K562 (cell line): ENCODE data around the gene HMOX1. TPM values are rescaled to one million over a fixed set of nuclear protein-coding genes. Genes with fewer than 3 reads are reported as not detected.

Experiments used
- ATAC-seq: fragments of 200-7000 bp; cut with Tn5 transposase; 3 replicates; pipeline ENCODE4 v1.9.1; 2020; ENCODE audit warnings: moderate library complexity
- BruUV-seq: library from RNA; stranded (reverse); fragments of 400-500 nt; replicated peaks from 2 replicates; lab custom pipeline; 2021; lab: Mats Ljungman, UMichigan
- CTCF ChIA-PET: fragments of 300-600 bp; formaldehyde crosslinking; extraction: SDS; loops from one replicate; lab custom pipeline; 2021; ENCODE audit warnings: low intra/inter-chr PET ratio; lab: Yijun Ruan, JAX
- POLR2A ChIA-PET: fragments of 300-600, 350-650 bp; sonication (Branson Sonifier 250); formaldehyde crosslinking; extraction: SDS; loops from one replicate; lab custom pipeline; 2021; ENCODE audit warnings: antibody characterized with exemption, inconsistent platforms; lab: Yijun Ruan, JAX
- DNase-seq, 4 experiments: peaks; one replicate each; pipeline versions ENCODE4 v3.0.0 to v3.0.0-alpha.2; 2011 to 2018; ENCODE audit warnings: low spot score in 3 of 4, mixed read lengths in 3 of 4; ENCODE audit errors: extremely low read depth in 1 of 4
- FAIRE-seq: peaks from 2 replicates; lab custom pipeline; 2011; peaks lifted over from hg19 to GRCh38; lab: Jason Lieb, UNC
- H2AFZ ChIP-seq: 2 replicates; pipeline ENCODE4 v1.6.0; 2011; ENCODE audit warnings: low read depth, low read length, control low read depth, inconsistent platforms
- H3K27ac ChIP-seq: fragments of 200-600 bp; 3 replicates; pipeline ENCODE4 v1.8.0; 2011; ENCODE audit warnings: low read depth, mild to moderate bottlenecking, control low read depth, inconsistent platforms, low read length, moderate library complexity, mixed read lengths; ENCODE audit errors: extremely low read depth
- H3K27me3 ChIP-seq, 2 experiments: fragments of 300-600 bp in 1 of 2; 2 replicates in 1 of 2; 3 replicates in 1 of 2; pipeline versions ENCODE4 v1.6.0 to v1.8.0; 2011; ENCODE audit warnings: inconsistent platforms in 2 of 2, low read length in 2 of 2, mild to moderate bottlenecking in 1 of 2, mixed read lengths in 1 of 2, moderate library complexity in 1 of 2; ENCODE audit not compliant: control insufficient read depth in 2 of 2, insufficient read depth in 2 of 2
- H3K36me3 ChIP-seq: fragments of 300-600 bp; 3 replicates; pipeline ENCODE4 v1.8.0; 2011; ENCODE audit warnings: mild to moderate bottlenecking, low read length, inconsistent platforms; ENCODE audit not compliant: control insufficient read depth, insufficient read depth
- H3K4me1 ChIP-seq, 2 experiments: fragments of 200-600 bp in 1 of 2; replicated peaks in 1 of 2; 2 replicates in 1 of 2; 3 replicates in 1 of 2; pipeline versions ENCODE4 v1.5.1 to v1.8.0; 2011; ENCODE audit warnings: inconsistent platforms in 2 of 2, low read length in 2 of 2, mild to moderate bottlenecking in 1 of 2, mixed read lengths in 1 of 2, moderate library complexity in 1 of 2; ENCODE audit not compliant: control insufficient read depth in 2 of 2, insufficient read depth in 2 of 2
- H3K4me2 ChIP-seq: 2 replicates; pipeline ENCODE4 v1.6.1; 2011; ENCODE audit warnings: low read length, control low read depth, inconsistent platforms, mixed read lengths; ENCODE audit not compliant: insufficient read depth
- H3K4me3 ChIP-seq: fragments of 200-600 bp; sonication (generic), shearing (Covaris generic); 2 replicates; pipeline ENCODE4 v1.5.1; 2016; ENCODE audit warnings: control low read depth, inconsistent platforms
- H3K79me2 ChIP-seq: fragments of 200-600 bp; 3 replicates; pipeline ENCODE4 v1.8.0; 2011; ENCODE audit warnings: low read length, inconsistent platforms; ENCODE audit not compliant: control insufficient read depth, insufficient read depth
- H3K9ac ChIP-seq, 2 experiments: 2 replicates each; pipeline versions ENCODE4 v1.6.0 to v1.6.1; 2011; ENCODE audit warnings: low read depth in 2 of 2, low read length in 2 of 2, control low read depth in 1 of 2, inconsistent platforms in 1 of 2, mild to moderate bottlenecking in 1 of 2, mixed read lengths in 1 of 2; ENCODE audit not compliant: insufficient read depth in 1 of 2
- H3K9me1 ChIP-seq: one replicate; pipeline ENCODE4 v1.6.0; 2011; ENCODE audit warnings: inconsistent platforms, mild to moderate bottlenecking, low read length, moderate library complexity; ENCODE audit not compliant: control insufficient read depth, insufficient read depth
- H3K9me3 ChIP-seq: replicated peaks from 2 replicates; pipeline ENCODE4 v1.5.1; 2011; ENCODE audit warnings: low read depth, low read length, inconsistent platforms; ENCODE audit not compliant: control insufficient read depth, insufficient read depth
- H4K20me1 ChIP-seq: replicated peaks from 2 replicates; pipeline ENCODE4 v1.6.1; 2011; ENCODE audit warnings: low read length, inconsistent platforms, mixed read lengths; ENCODE audit not compliant: control insufficient read depth, insufficient read depth
- ATF7 ChIP-seq: fragments of 450-650 bp; IDR thresholded peaks from 2 replicates; pipeline ENCODE4 v1.7.1; 2014; ENCODE audit warnings: mild to moderate bottlenecking, moderate library complexity
- ZBTB17 ChIP-seq: fragments of 450-650 bp; formaldehyde crosslinking; IDR thresholded peaks from 2 replicates; pipeline ENCODE4 v1.4.0; 2020; ENCODE audit warnings: mild to moderate bottlenecking
- WGBS: fragments of 100-300 bp; shearing (Covaris generic); methylation state at CpG from one replicate; pipeline ENCODE4 v1.1.6; 2016; ENCODE audit warnings: low coverage, mixed read lengths; ENCODE audit not compliant: insufficient coverage; ENCODE audit errors: missing lambda C conversion rate; 5-methylcytosine and 5-hydroxymethylcytosine counted together
- in situ Hi-C: fragments of 300-500 bp; cut with MboI; formaldehyde crosslinking; loops from 4 replicates; pipeline ENCODE4 v1.15.0; 2018; ENCODE audit warnings: inconsistent platforms, mixed read lengths
- intact Hi-C: fragments of 100-400 bp; cut with micrococcal nuclease; formaldehyde crosslinking; loops from 2 replicates; pipeline ENCODE4 v1.14.2; 2022
- polyA plus RNA-seq, 8 experiments: library from polyadenylated mRNA; depleted of rRNA in 4 of 8; stranded (reverse) in 5 of 8; unstranded in 3 of 8; fragments of >200 nt; fragmentation: Nextera tagmentation in 2 of 8; fragmentation: Illumina TruSeq in 1 of 8; extraction: Ambion mirVana in 2 of 8; extraction: Trizol in 1 of 8; gene quantifications; 2 replicates each; pipeline versions ENCODE4 v1.2.1 to v1.2.3, GENCODE V29; 2011 to 2014; ENCODE audit warnings: inconsistent platforms in 1 of 8, missing spikeins in 1 of 8
- total RNA-seq, 7 experiments: library from RNA; depleted of rRNA in 6 of 7; stranded (reverse); fragments of >200 nt in 6 of 7; fragmentation: Illumina TruSeq in 2 of 7; extraction: Trizol in 2 of 7; gene quantifications; 2 replicates each; pipeline versions ENCODE4 v1.2.1 to v1.2.3, GENCODE V29; 2011 to 2021; ENCODE audit warnings: low replicate concordance in 1 of 7
- TF ChIP-seq, protein P1 (sequence below): sonication (generic); formaldehyde crosslinking; IDR thresholded peaks from 2 replicates; pipeline ENCODE4 v1.8.0; 2022; ENCODE audit warnings: missing genetic modification reagents, mild to moderate bottlenecking, moderate library complexity, borderline replicate concordance
- TF ChIP-seq, protein P2 (sequence below), 3 experiments: IDR thresholded peaks in 2 of 3; conservative IDR thresholded peaks in 1 of 3; 2 replicates each; pipeline ENCODE4 v1.5.1; 2011 to 2012; ENCODE audit warnings: low read length in 3 of 3, mild to moderate bottlenecking in 3 of 3, control low read depth in 2 of 3, improper control_type of control experiment in 1 of 3, inconsistent platforms in 1 of 3, low read depth in 1 of 3, mixed read lengths in 1 of 3, moderate library complexity in 1 of 3; ENCODE audit not compliant: insufficient read depth in 2 of 3

The HMOX1 gene
- total and polyA plus RNA-seq, 9 of the 15 experiments (the other 6 are each of a cell fraction or from before 2014, with no cell fraction given), result not detected

DNA sequence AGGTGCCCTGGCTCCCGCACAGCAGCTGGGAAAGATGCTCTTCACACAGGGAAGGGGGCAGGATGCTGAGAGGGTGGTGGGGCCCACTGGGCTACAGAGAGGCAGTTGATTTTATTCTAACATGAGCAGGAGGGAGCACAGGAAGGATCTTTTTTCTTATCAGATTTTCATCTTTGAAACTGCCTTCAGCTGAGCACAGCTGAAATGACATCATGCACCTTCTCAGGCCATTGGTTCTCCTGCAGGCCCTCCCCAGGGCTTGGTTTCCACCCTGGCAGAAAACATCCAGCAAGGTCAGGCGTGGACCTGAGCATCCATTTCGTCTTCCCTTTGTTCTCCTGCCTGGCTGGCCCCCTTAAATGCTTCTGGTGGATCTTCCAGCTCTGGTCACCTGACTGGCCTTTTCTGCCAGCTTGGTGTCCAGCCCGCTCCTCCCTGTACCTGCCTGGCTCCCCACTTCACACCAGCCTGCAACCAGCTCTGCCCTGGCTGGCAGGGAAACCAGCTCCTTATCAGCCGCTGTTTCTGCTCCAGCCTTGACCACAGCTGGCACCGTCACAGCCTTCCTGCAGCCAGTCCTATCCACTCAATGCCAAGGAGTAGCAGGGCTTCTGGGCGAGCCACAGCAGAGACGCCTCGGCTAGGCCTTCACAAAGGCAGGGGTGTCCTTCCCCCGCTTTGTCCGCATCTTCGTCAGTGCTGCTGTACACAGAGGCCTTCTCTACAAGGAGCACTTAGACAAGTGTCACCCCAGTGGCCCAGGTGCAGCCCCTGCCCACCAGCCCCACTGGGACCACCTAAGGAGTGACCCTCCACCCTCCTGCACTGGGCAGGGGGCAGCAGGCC is 44.7 kb upstream of the HMOX1 start (continued):
- TF ChIP-seq ATF7, result peak; percentile 84
- TF ChIP-seq, protein P1, sequence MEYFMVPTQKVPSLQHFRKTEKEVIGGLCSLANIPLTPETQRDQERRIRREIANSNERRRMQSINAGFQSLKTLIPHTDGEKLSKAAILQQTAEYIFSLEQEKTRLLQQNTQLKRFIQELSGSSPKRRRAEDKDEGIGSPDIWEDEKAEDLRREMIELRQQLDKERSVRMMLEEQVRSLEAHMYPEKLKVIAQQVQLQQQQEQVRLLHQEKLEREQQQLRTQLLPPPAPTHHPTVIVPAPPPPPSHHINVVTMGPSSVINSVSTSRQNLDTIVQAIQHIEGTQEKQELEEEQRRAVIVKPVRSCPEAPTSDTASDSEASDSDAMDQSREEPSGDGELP (CRISPR knock-in tag), result peak; percentile 24; the same call in 1 of the 2 replicates

DNA sequence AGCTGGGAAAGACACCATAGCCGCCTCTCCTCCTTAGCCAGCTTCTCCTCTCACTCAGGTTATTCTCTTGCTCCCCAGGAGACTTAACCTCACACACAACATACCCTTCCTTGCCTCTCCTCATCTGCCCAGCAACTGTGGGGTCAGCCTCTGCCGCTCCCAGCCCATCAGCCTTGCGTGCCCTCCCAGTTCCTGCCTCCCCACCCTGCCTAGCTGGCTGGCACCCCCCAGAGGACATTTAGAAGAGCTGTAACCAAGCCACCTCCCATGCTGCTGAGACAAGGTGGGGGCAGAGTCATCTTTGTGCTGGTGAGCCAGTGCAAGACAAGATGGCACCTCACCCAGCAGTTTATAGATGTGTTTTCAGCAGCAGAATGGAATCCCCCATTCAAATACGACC is 43.0 kb upstream of the HMOX1 start:
- peak; percentile 62; the same call in 2 of the 3 replicates for ATAC-seq
- BruUV-seq, result no TSS peak
- ChIA-PET POLR2A (interaction anchor here (0.6 to 0.8 kb wide), 3 partner anchors 34 to 239 kb away, joined by 3 read pairs; no protein-coding TSS in a partner anchor), CTCF (no interaction called here)
- Histone ChIP-seq H3K27ac (no peak overlapping the region), H3K4me3 (no peak overlapping the region), H3K79me2 (no peaks in the 10 kb centered on the region), H3K9me1 (no peaks in the 10 kb centered on the region), H3K36me3 (peaks cover 30% of the 10 kb centered on the region; the same call in 2 of the 3 replicates), H2AFZ (no peak overlapping the region), H3K9me3 (no peaks in the 10 kb centered on the region), H4K20me1 (no peaks in the 10 kb centered on the region), H3K4me2 (no peak overlapping the region), H3K4me1 (peaks cover 2 to 15% of the 10 kb centered on the region in 2 experiments; a peak in 2 of 5 replicates), H3K9ac (no peak overlapping the region), H3K27me3 (no peaks in the 10 kb centered on the region)
- 68% methylated on average over 3 of the region's 4 CpGs for WGBS
- peak in 2 of 4 experiments; percentile 17 to 19 for DNase-seq
- TF ChIP-seq ZBTB17 (CRISPR knock-in tag), result no peak
- TF ChIP-seq, protein P2, sequence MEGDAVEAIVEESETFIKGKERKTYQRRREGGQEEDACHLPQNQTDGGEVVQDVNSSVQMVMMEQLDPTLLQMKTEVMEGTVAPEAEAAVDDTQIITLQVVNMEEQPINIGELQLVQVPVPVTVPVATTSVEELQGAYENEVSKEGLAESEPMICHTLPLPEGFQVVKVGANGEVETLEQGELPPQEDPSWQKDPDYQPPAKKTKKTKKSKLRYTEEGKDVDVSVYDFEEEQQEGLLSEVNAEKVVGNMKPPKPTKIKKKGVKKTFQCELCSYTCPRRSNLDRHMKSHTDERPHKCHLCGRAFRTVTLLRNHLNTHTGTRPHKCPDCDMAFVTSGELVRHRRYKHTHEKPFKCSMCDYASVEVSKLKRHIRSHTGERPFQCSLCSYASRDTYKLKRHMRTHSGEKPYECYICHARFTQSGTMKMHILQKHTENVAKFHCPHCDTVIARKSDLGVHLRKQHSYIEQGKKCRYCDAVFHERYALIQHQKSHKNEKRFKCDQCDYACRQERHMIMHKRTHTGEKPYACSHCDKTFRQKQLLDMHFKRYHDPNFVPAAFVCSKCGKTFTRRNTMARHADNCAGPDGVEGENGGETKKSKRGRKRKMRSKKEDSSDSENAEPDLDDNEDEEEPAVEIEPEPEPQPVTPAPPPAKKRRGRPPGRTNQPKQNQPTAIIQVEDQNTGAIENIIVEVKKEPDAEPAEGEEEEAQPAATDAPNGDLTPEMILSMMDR (IDR thresholded peaks at IDR 0.05 in 2 of 3, conservative IDR thresholded peaks at IDR 0.05 in 1 of 3; ENCODE audit: insufficient read depth in 2 of 3, low read depth in 1 of 3, low read length in 3 of 3), result peak in 2 of 3 experiments; percentile 5 to 24; a peak in 1 of 6 replicates
- intact Hi-C loops (no loop called here), in situ Hi-C loops (no loop called here)
- FAIRE-seq, result no peak
